Left kidney (tissue), 2 donors: Measurements from ENCODE around the gene VPS13D. TPM values are rescaled to one million over a fixed set of nuclear protein-coding genes. Genes with fewer than 3 reads are reported as not detected.

ENCODE experiments used
- DNase-seq: peaks from one replicate; pipeline ENCODE4 v3.0.0-alpha.2; 2013
- polyA plus RNA-seq: library from polyadenylated mRNA; unstranded; fragments of 120-200 nt; gene quantifications from one replicate; pipeline ENCODE4 v1.2.1, GENCODE V29; 2013; ENCODE audit not compliant: insufficient read length

Gene VPS13D
- polyA plus RNA-seq, 1 donor, result 37.2 TPM

DNA sequence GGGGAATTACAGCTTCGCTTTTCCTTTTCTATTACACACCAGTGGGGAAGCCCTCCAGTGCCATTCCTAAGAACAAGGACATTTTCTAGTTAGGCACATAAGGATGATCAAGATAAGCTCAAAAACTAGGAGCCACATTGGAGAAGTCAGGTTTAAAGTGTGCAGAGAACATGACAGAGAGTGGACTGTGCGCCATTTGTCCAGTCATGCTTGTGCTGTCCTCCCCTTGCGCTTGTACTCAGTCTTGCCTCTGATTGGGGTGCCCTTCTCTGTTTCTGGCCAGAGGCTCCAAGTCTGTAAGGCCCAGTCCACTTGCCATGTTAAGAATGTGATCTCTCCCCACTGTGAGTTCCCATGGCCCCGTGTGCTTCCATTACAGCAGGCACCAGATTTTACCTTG is 198.5 kb downstream of the VPS13D start:
- DNase-seq, result no peak

DNA sequence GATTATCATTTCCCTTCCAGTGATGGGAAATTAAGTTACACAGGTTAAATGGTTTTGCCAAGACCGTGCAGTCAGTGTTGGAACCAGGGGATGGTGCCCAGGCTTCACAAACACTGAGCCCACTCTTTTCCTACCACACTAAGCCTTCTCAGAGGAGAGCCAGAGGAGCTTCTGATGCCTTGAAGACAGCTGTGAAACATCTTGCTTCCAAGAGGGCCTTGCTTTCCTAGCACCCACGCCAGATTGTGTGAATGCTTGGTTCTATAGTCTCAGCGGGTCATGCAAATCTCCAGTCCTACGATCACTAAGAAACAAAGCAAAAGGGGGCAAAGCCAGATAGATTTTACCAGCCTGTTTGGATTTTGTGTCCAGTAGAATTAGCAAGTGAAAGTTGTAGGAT is 200.7 kb downstream of the VPS13D start:
- no peak for DNase-seq

DNA sequence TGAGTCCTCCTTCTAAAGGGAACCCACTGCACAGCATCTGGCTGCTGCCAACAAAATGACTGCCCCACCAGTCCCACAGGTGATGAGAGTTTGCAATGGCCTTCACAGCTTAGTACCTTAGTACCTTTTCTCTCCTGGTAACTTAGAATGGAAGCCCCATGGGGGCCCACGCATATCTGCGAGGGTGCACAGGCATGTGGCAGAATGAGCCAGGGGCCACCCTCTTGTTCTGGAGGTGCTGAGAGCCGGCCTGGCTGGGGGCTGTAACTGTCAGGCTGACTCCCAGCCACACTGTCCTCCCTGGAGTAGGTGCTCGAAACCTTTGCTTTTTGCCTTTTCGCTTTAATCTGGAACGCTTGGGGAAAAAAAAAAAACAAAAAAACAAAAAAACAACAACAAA is 203.1 kb downstream of the VPS13D start:
- DNase-seq, result no peak

DNA sequence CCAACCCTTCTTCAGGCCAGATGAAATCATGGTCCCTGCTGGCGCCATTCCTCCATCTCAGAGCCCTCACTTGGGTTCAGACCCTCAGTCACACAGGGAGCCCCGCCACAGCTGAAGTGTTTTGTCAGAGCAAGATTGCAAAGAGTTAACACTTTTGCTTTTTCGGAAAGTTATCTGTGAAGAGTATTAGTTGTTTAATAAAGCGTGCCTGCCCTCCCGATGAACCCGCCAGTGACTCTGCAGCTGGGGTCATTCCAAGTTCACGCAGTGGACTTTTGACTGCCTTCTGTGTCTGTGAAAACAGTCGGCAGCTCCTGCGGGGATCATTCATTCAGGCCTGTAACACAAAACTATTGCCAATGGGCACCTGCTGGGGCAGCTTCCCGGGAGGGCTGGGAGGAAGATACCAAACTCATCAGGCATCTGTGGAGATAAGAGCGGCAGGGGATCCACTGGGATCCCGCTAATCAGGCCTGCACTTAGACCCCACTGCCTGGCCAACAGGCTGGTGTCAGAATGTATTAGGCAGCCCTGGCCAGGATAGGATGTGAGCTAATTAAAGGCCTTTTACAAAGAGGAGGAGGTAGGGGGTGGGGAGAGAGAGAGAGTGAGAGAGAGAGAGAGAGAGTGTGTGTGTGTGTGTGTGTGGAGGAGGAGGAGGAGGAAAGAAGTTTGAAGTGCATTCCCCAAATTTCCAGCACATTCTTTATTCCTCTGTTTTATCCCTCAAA is 203.7 kb downstream of the VPS13D start:
- DNase-seq, result peak; percentile 86

DNA sequence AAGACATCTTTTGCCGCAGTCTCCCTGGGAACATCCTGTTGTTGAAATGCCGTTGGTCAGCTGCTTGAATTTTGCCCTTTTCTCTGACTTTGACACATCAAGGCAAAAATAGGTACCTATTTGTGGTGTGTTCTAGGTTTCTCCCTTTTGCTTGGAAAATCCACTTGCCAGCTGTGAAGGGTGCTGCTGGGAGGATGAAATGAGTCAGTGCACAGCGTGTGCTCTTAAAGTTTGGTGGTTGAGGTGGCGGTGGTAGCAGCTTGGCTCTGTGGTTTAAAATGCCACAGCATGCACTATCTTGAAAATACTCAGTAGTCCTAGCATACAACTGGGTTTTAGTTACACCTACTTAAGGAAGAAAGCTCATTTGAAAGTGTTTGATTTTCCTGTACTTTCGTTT is 204.3 kb downstream of the VPS13D start:
- no peak for DNase-seq

DNA sequence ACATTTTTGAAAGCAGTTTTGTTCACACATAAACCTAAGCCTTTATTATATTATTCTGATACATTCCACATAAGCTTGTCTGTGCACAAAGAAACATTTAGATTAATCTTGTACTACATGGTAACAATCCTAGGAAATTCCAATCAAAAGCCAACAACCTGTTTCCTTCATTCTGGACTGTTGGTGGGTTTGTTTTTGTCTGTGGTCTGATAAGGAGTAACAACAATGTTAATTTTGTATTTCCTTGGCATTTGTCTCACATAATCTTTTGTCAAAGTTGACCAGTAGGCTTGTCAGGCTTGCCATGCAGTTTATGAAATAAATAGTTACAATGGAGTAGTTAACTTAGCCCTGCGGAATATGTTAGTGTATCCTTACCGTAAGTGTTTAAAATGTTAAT is 204.9 kb downstream of the VPS13D start:
- no peak for DNase-seq

DNA sequence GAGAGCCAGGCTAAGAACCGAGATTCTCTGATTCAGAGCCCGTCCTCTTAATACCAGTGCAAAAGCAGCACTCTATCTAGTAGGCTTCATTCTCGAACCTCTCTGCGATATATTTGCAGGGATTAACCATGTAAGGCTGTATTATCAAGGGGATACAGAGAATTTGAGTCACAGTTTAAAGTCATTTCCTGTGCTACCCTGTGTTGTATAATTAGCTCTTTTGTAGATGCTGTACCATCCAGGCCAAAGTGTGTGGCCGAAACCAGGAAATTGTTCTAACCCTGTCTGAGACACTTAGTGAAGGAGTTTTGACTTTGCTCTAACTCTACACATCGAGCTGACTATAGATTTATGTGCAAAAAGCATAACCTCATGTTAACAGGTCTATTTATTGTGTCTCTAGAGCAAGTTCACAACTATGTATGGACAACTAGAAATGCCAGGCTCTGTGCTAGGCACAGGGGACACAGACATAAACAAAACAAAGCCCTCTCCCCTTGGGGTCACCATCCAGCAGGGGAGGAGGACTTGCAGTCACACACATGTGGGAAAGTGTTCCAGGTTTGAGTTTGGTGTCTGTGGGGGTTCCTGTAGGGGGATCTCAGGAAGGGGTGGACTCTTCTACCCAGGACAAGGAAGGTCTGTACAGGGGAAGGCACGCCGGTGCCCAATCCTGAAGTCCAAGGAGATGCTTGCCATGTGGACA is 206.0 kb downstream of the VPS13D start:
- DNase-seq, result no peak

DNA sequence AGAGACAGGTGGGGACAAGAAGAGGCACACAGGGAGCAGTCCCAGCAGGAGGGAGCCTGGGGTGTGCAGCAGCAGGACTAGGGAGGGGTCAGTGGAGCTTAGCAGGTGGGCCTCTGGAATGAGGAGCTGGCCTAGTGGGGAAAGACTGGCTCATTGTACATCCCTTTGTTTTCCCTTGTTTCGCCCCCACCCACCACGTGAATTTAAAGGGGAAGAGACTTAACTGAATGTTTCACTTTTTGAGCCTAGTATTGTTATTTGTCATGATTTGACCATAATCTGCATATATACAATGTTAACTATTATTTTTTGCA is 206.5 kb downstream of the VPS13D start:
- DNase-seq, result no peak

DNA sequence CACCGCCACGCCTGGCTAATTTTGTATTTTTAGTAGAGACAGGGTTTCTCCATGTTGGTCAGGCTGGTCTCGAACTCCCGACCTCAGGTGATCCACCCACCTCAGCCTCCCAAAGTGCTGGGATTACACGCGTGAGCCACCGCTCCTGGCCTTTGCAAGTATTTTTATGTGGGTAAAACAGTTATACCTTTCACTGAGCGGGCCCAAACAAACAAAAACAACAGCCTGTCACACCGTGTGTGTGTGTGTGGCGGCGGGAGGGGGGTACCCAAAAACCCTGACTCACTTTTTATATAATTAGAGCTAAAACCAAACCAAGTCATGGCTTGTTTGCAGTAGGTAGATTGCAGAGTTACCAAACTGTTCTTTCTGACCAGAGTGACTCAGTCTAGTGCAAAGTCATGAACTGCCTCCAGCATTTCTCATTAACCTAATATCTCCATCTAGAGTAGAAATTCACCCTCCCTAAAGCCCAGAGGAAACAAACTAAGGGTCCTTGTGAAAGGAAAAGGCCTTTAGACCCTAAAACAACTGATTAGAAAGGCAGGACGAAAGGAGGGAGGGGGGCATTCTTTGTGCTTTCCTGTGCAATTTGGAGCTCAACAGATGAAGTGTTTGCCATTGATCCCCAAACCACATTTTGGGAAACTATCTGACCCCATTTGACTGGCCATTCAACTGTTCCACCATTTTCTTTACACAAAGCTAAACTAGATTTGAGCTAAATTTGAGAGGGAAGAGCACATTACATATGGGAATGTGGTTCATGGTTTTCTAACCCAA is 207.2 kb downstream of the VPS13D start:
- no peak for DNase-seq

DNA sequence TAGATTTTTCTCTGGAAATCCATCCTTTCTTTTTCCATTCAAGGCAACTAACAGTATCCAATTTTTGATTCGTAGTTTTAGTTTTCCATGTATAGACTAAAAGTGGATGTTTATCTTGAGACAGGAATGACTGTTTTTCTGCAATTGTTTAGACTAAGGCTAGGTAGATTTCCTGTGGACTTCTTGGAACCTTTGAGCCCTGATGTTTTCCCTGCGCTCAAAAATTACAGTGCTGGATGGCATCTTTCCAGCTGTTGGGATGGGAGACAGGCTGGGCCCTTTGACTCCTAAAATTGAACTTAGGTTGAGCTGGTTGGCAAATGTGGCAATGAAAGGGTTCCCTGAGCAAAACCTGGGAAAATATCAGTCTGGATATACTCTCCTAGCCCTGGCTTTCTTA is 207.8 kb downstream of the VPS13D start:
- no peak for DNase-seq

DNA sequence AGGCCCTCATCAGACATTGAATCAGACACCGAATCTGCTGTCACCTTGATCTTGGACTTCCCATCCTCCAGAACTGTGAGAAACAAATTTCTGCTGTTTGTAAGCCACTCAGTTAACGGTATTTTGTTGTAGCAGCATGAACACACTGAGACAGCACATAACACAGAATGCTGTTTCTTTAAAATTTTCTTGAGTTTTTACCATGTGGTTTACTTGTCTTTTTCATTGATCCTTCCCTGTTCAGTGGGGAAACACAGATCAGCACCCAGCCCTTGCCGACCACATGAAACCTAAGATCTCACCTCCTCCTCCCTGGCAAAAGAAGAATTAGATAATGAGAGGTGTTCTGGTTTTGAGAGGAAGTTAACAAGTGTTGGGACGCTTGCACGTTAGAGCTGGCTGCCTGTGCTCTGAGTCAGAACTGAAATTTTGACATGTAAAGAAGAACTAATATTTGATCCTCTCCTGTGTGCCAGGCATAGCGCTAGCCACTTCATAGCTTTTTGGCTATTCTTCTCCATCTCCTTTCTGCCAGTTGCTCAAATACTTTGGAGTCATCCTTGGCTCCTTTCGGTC is 208.6 kb downstream of the VPS13D start:
- DNase-seq, result no peak

DNA sequence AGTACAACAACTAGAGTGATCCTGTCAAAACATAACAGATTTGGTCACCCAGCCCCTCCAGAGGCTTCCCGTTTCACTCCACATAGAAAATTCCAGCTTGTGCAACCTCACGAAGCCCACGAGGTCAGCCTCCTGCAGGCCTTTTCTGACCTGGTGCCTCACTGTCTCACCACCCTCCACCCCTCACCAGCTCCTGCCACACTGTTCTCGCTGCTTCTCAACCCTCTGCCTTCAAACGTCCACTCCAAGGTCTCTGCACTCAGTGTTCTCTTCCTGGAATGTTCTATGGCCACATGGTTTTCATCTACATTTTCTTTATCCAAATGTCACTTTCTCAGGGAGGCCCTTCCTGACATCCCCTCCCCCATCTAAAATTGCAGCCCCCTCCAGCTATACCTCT is 209.2 kb downstream of the VPS13D start:
- no peak for DNase-seq

DNA sequence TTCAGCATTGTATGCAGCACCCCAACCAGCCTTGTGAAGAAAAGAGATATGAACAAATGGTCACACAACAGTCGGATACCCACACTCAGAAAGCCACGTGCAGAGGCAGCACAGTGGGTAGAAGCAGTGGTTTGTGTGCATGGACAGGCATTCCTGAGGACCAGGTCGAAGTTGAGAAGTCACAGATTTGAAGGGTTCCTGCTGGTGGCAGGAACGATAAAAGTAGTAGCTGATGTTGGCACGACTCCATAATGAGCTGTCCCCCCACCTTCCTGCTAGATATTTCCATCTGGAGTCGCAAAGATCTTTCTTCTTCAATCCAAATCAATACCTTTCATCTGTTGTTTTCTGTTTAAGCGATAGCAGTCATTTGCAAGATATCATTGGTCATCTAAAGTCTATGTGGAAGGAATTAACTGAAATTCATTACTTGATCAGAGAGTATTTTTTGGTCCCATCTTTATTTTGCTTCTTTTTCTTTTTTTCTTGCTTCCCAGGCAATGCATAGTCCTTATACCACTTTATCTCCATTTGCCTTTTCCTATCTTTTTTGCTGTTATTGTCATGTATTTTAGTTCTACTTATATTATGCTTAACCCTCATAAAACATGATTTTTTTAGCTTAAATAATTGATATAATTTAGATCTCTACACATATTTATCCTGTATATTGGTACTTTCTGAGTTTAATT is 211.7 kb downstream of the VPS13D start:
- DNase-seq, result no peak

DNA sequence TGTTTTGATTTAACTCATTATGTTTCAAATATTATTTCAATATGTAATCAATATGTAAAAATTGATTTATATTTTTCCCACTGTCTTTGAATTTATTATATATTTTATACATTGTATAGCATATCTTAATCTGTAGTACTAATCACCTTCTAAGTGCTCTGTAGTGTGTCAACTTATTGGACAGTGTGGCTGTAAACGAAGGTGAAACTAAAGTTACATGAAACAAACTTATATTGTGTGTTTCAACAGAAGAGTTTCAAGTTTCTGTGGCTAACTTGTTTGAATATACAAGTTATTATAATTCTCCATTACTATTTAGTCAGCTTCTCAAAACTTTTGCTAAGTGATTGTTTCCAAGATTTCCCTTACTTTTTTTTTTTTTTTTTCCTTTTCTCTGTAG is 212.4 kb downstream of the VPS13D start:
- no peak for DNase-seq

DNA sequence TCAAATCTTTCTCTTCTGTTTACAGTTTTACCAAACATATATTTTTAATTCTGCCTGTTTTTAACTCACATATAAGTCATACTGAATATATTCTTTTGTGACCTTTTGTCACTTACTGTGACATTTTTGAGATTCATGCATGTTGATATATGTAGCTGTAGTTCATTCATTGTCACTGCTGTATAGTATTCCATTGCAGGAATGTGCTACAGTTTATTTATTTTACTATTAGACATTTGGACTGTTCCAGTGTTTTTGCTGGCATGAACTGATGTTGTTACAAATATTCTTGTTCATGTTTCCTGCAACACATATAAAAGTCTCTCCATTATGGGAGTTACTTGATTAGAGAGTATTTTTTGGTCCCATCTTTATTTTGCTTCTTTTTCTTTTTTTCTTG is 213.3 kb downstream of the VPS13D start:
- DNase-seq, result no peak

DNA sequence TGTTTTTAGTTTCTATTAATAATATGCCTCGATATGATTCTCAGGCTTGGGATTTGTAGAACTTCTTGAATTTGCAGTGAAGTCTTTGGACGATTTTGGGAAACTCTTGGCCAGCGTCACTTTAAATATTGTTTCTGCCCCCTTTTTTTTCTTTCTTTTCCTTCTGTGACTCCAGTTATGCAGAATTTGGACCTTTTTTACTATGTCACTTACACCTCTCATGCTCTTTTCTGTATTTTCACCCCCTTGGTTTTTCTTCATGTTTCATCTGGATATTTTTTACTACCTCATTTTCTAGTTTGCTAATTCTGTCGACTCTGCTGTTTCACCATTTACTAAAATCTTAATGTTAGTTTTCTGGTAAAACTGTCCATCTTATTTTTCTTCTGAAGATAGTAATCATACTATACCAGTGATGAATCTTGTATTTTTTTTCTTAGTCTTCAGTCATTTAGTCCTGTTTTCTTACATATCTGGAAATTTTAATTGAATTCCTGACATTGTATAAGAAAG is 214.6 kb downstream of the VPS13D start:
- DNase-seq, result no peak

DNA sequence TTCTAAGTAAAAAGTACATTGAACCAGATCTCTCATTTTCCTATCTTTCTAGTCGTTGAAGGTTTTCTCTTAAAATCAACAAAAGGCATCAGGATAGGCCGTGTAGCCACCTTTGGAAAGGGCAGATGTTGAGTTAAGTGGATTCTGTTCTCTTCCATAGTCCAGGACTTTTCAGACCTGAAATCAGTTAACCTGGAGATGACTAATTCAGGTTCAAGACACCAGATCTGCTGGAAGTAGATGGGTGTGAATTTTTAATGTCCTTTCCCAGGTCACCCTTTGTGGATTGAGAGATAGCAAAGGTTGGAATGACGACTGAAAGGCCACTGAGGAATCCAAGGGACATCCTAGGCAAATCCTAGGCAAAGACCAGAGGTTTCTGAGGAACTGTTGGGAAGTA is 215.4 kb downstream of the VPS13D start:
- no peak for DNase-seq

DNA sequence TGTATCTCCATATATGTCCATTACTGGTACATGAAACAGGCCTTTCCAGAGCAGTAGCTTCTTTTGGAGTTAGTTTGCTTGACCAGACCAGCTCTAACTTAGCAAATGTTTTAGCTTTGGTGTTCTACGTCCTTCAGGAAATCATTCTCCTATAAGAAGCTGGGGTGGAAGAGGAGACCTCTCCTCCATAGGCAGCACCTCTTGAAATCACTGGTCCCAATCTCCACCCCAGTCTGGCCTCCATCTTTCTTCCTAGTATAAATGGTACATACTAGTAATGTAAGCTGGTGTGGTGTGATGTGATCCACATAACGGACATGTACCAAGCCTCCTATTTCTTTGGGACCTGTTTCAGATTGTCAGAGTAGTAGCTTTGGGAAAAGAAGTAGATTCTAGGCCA is 216.8 kb downstream of the VPS13D start:
- no peak for DNase-seq

DNA sequence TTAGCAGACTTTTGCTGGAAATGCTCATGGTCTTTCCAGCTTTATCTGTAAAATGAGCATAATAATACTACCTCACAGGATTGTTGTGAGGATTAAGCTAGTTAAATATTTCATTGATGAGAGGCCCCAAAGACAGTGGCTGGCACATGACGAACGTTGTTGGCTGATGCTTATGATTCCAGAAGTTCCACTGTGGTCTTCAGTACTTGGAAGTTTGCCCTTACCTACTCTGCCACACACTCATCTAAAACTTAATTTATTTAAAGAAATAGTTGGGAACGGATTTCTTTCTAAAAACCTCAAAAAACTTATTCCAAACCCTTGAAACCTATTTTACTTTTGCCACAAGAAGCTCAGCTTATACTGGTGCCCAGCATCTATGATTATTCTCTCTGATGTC is 217.5 kb downstream of the VPS13D start:
- DNase-seq, result no peak

DNA sequence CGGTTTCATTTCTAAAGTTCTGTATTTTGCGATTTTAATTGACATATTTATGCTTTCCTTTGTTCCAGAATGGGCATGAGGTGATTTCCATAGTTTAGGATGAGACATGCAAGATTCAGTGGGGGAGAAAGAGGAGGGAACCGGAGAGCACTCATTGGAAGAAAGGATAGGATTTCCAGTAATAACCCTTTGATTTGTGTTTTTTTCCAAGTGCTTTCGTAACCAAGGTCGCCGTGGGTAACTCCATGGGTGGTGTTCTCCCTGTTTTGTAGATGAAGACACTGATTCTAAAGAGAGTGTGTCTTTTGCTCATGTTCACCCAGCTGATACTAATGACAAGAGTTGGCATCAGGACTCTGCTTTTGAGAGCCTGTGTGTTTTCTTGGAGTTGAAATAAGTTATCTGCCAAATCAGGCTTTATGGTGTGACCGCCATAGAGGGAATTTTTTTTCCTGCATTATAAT is 218.1 kb downstream of the VPS13D start:
- no peak for DNase-seq

DNA sequence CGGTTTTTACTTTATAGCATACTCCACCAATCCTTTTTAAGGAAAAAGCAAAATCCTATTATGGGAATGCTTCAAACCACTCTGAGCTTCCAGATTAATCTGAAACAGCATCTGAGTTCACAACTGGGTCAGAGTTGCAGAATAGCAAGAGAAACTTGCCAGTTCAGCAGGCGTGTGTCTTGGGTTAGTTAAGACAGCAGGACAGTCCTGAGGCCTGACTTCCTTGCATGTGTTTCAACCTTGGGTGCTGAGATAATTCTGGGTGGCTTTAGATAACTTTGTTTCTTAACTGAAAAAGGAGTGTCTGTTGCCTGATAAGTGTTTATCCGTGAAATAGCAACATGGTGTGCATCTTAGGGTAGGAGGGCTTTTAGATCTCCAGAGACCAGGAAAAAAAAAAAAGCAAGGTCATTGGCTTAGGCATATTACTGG is 218.9 kb downstream of the VPS13D start:
- DNase-seq, result no peak
